ENCODE measurements around the gene GABARAP.

Gene GABARAP

GRCh38 chr17:7208027-7208571 lies 34.1 kb downstream of the GABARAP start:
- no peak overlapping the region for H3K4me3 ChIP-seq (ENCODE audit: low read depth, low read length)
- TF ChIP-seq CTCF (IDR thresholded peaks at IDR 0.05; ENCODE audit: low read depth, low read length): no peak

GRCh38 chr17:7207120-7208001 lies 34.9 kb downstream of the GABARAP start:
- no peak overlapping the region for H3K4me3 ChIP-seq (ENCODE audit: low read depth, low read length)
- TF ChIP-seq CTCF (IDR thresholded peaks at IDR 0.05; ENCODE audit: low read depth, low read length): no peak

GRCh38 chr17:7205561-7205960 lies 36.7 kb downstream of the GABARAP start:
- peak overlapping the region; percentile 57 for H3K4me3 ChIP-seq (ENCODE audit: low read depth, low read length)
- TF ChIP-seq CTCF (IDR thresholded peaks at IDR 0.05; ENCODE audit: low read depth, low read length): no peak

- TF ChIP-seq CTCF (IDR thresholded peaks at IDR 0.05; ENCODE audit: low read depth, low read length): no peak
- peak overlapping the region; percentile 57 for H3K4me3 ChIP-seq (ENCODE audit: low read depth, low read length)
Observed at GRCh38 chr17:7204828-7205461, 37.3 kb downstream of the GABARAP start.

GRCh38 chr17:7204336-7204735 lies 37.9 kb downstream of the GABARAP start:
- H3K4me3 ChIP-seq (ENCODE audit: low read depth, low read length): peak overlapping the region; percentile 57
- no peak for TF ChIP-seq CTCF (IDR thresholded peaks at IDR 0.05; ENCODE audit: low read depth, low read length)

GRCh38 chr17:7203391-7203790 lies 38.9 kb downstream of the GABARAP start:
- H3K4me3 ChIP-seq (ENCODE audit: low read depth, low read length): no peak overlapping the region
- TF ChIP-seq CTCF (IDR thresholded peaks at IDR 0.05; ENCODE audit: low read depth, low read length): no peak
